WTC11 (cell line): ENCODE data around the gene ZNF236. TPM values are rescaled to one million over a fixed set of nuclear protein-coding genes. Genes with fewer than 3 reads are reported as not detected.

Source experiments
- ATAC-seq: fragments of 200-7000 bp; cut with Tn5 transposase; 2 replicates; pipeline ENCODE4 v1.10.0; 2021; ENCODE audit warnings: mild to moderate bottlenecking, moderate library complexity
- CTCF ChIA-PET: fragments of 300-600 bp; sonication (Branson Sonifier 250); formaldehyde crosslinking; loops from one replicate; lab custom pipeline; 2021; ENCODE audit warnings: antibody characterized with exemption; lab: Charles Lee
- POLR2A ChIA-PET: fragments of 350-600 bp; sonication (Branson Sonifier 250); formaldehyde crosslinking; loops from one replicate; lab custom pipeline; 2021; ENCODE audit warnings: antibody characterized with exemption; lab: Charles Lee
- DNase-seq: peaks from one replicate; pipeline ENCODE4 v3.0.0; 2021; ENCODE audit warnings: low spot score
- H3K27ac Mint-ChIP-seq: 2 replicates; pipeline ENCODE4 v1.8.0; 2021; ENCODE audit warnings: mixed read lengths
- H3K27me3 Mint-ChIP-seq: 2 replicates; pipeline ENCODE4 v1.8.0; 2021; ENCODE audit warnings: low read depth, mild to moderate bottlenecking, moderate library complexity, mixed read lengths
- H3K36me3 Mint-ChIP-seq: 2 replicates; pipeline ENCODE4 v1.8.0; 2021; ENCODE audit warnings: mixed read lengths
- H3K4me1 Mint-ChIP-seq: 2 replicates; pipeline ENCODE4 v1.8.0; 2022; ENCODE audit warnings: mixed read lengths
- H3K4me3 Mint-ChIP-seq: 2 replicates; pipeline ENCODE4 v1.8.0; 2021; ENCODE audit warnings: mild to moderate bottlenecking, moderate library complexity, mixed read lengths
- H3K9me3 Mint-ChIP-seq: 2 replicates; pipeline ENCODE4 v1.8.0; 2021; ENCODE audit warnings: mixed read lengths
- AR ChIP-seq: fragments of 250-450 bp; sonication (Bioruptor Pico); IDR thresholded peaks from 2 replicates; pipeline ENCODE4 v1.9.0; 2021; ENCODE audit warnings: mild to moderate bottlenecking
- ATF1 ChIP-seq: sonication (generic); formaldehyde crosslinking; IDR thresholded peaks from 2 replicates; pipeline ENCODE4 v1.8.1; 2023; ENCODE audit warnings: mild to moderate bottlenecking, moderate library complexity, missing genetic modification reagents
- ATF3 ChIP-seq: sonication (generic); formaldehyde crosslinking; conservative IDR thresholded peaks from 2 replicates; pipeline ENCODE4 v1.8.1; 2022; ENCODE audit warnings: mild to moderate bottlenecking, missing genetic modification reagents
- FOXP4 ChIP-seq: sonication (generic); formaldehyde crosslinking; IDR thresholded peaks from 2 replicates; pipeline ENCODE4 v1.8.0; 2022; ENCODE audit warnings: mild to moderate bottlenecking, missing genetic modification reagents
- GABPB1 ChIP-seq: sonication (generic); formaldehyde crosslinking; IDR thresholded peaks from 2 replicates; pipeline ENCODE4 v1.8.1; 2023; ENCODE audit warnings: mild to moderate bottlenecking, missing genetic modification reagents
- MLX ChIP-seq: sonication (generic); formaldehyde crosslinking; IDR thresholded peaks from 2 replicates; pipeline ENCODE4 v1.8.1; 2023; ENCODE audit warnings: mild to moderate bottlenecking, missing genetic modification reagents, moderate library complexity
- MXD4 ChIP-seq: fragments of 250-450 bp; sonication (Bioruptor Pico); IDR thresholded peaks from 2 replicates; pipeline ENCODE4 v1.8.0; 2021; ENCODE audit warnings: mild to moderate bottlenecking, moderate library complexity, borderline replicate concordance
- MYBL2 ChIP-seq: sonication (generic); formaldehyde crosslinking; IDR thresholded peaks from 2 replicates; pipeline ENCODE4 v1.8.1; 2023; ENCODE audit warnings: mild to moderate bottlenecking, moderate library complexity, missing genetic modification reagents
- NFATC4 ChIP-seq: fragments of 250-450 bp; sonication (Bioruptor Pico); IDR thresholded peaks from 2 replicates; pipeline ENCODE4 v1.9.0; 2021; ENCODE audit warnings: mild to moderate bottlenecking
- OVOL2 ChIP-seq: fragments of 250-450 bp; sonication (Bioruptor Pico); IDR thresholded peaks from 2 replicates; pipeline ENCODE4 v1.9.0; 2021; ENCODE audit warnings: mild to moderate bottlenecking, borderline replicate concordance
- PRRX2 ChIP-seq: fragments of 250-450 bp; sonication (Bioruptor Pico); IDR thresholded peaks from 2 replicates; pipeline ENCODE4 v1.8.0; 2021; ENCODE audit warnings: mild to moderate bottlenecking
- SMAD4 ChIP-seq: sonication (generic); formaldehyde crosslinking; IDR thresholded peaks from 2 replicates; pipeline ENCODE4 v1.8.0; 2022; ENCODE audit warnings: mild to moderate bottlenecking, missing genetic modification reagents
- SP1 ChIP-seq: sonication (generic); formaldehyde crosslinking; conservative IDR thresholded peaks from 2 replicates; pipeline ENCODE4 v1.8.1; 2022; ENCODE audit warnings: missing genetic modification reagents
- ZMAT4 ChIP-seq: fragments of 250-450 bp; sonication (Bioruptor Pico); IDR thresholded peaks from 2 replicates; pipeline ENCODE4 v1.9.0; 2021; ENCODE audit warnings: mild to moderate bottlenecking
- ZNF121 ChIP-seq: sonication (generic); formaldehyde crosslinking; IDR thresholded peaks from 2 replicates; pipeline ENCODE4 v1.8.0; 2023; ENCODE audit warnings: missing genetic modification reagents
- ZNF232 ChIP-seq: sonication (generic); formaldehyde crosslinking; IDR thresholded peaks from 2 replicates; pipeline ENCODE4 v1.8.0; 2022; ENCODE audit warnings: mild to moderate bottlenecking, missing genetic modification reagents
- ZNF263 ChIP-seq: sonication (generic); formaldehyde crosslinking; IDR thresholded peaks from 2 replicates; pipeline ENCODE4 v1.8.1; 2022; ENCODE audit warnings: low read depth, mild to moderate bottlenecking, moderate library complexity, missing genetic modification reagents
- ZNF416 ChIP-seq: fragments of 250-450 bp; sonication (Bioruptor Pico); IDR thresholded peaks from 2 replicates; pipeline ENCODE4 v1.9.0; 2021; ENCODE audit warnings: mild to moderate bottlenecking, inconsistent platforms
- ZNF425 ChIP-seq: fragments of 250-450 bp; sonication (Bioruptor Pico); conservative IDR thresholded peaks from 2 replicates; pipeline ENCODE4 v1.9.0; 2021; ENCODE audit warnings: mild to moderate bottlenecking
- ZNF512 ChIP-seq: sonication (generic); formaldehyde crosslinking; IDR thresholded peaks from 2 replicates; pipeline ENCODE4 v1.8.1; 2022; ENCODE audit warnings: missing genetic modification reagents, borderline replicate concordance
- ZSCAN18 ChIP-seq: fragments of 250-450 bp; sonication (Bioruptor Pico); IDR thresholded peaks from 2 replicates; pipeline ENCODE4 v2.1.2; 2022; ENCODE audit warnings: mild to moderate bottlenecking, moderate library complexity
- total RNA-seq: library from RNA; stranded (reverse); gene quantifications from 3 replicates; pipeline ENCODE4 v1.2.3, GENCODE V29; 2021

ZNF236 gene
- total RNA-seq, 1 experiment from 2014 or later, result 19.9 TPM

GRCh38 chr18:76913583-76913982 is 91.2 kb downstream of the ZNF236 start:
- TF ChIP-seq SP1, result no peak
- no peak for TF ChIP-seq MYBL2 (CRISPR knock-in tag)
- no peak for TF ChIP-seq ZNF263 (CRISPR knock-in tag)
- TF ChIP-seq ZNF121, result no peak
- TF ChIP-seq ATF1 (CRISPR knock-in tag), result no peak
- TF ChIP-seq AR (CRISPR knock-in tag), result no peak
- no peak for TF ChIP-seq FOXP4 (CRISPR knock-in tag)
- no peak for TF ChIP-seq OVOL2 (CRISPR knock-in tag)
- no peak for TF ChIP-seq MLX (CRISPR knock-in tag)
- TF ChIP-seq ZSCAN18 (CRISPR knock-in tag), result no peak
- no peak for TF ChIP-seq ZMAT4
- no peak for TF ChIP-seq MXD4 (CRISPR knock-in tag)
- no peak for TF ChIP-seq ATF3
- no peak for TF ChIP-seq SMAD4 (CRISPR knock-in tag)
- ChIA-PET POLR2A (no interaction called here), CTCF (no interaction called here)
- ATAC-seq (no peak), DNase-seq (no peak)
- H3K9me3 Mint-ChIP-seq, result no peaks in the 10 kb centered on the region
- H3K4me1 Mint-ChIP-seq, result no peaks in the 10 kb centered on the region
- H3K4me3 Mint-ChIP-seq, result no peak overlapping the region
- H3K27ac Mint-ChIP-seq, result no peak overlapping the region
- peaks cover 46% of the 10 kb centered on the region for H3K36me3 Mint-ChIP-seq
- no peaks in the 10 kb centered on the region for H3K27me3 Mint-ChIP-seq

GRCh38 chr18:76914314-76914713 is 92.0 kb downstream of the ZNF236 start:
- Mint-ChIP-seq H3K4me3 (no peak overlapping the region), H3K36me3 (peaks cover 45% of the 10 kb centered on the region), H3K27ac (no peak overlapping the region), H3K27me3 (no peaks in the 10 kb centered on the region), H3K4me1 (no peaks in the 10 kb centered on the region), H3K9me3 (no peaks in the 10 kb centered on the region)
- DNase-seq (no peak), ATAC-seq (no peak)
- ChIA-PET POLR2A (no interaction called here), CTCF (no interaction called here)
- no peak for TF ChIP-seq NFATC4 (CRISPR knock-in tag)
- TF ChIP-seq PRRX2 (CRISPR knock-in tag), result no peak
- TF ChIP-seq ZNF232 (CRISPR knock-in tag), result no peak
- no peak for TF ChIP-seq GABPB1 (CRISPR knock-in tag)
- no peak for TF ChIP-seq ZNF425 (CRISPR knock-in tag)
- TF ChIP-seq ATF3, result no peak
- TF ChIP-seq ZNF121, result no peak
- no peak for TF ChIP-seq AR (CRISPR knock-in tag)
- TF ChIP-seq ZNF512 (CRISPR knock-in tag), result no peak
- TF ChIP-seq ZNF416, result no peak
